Right kidney (tissue), 1 donor: ENCODE measurements around the gene NTRK3.

Experiments
- DNase-seq: peaks from one replicate; pipeline ENCODE4 v3.0.0-alpha.2; 2016

The NTRK3 gene

GRCh38 chr15:88258093-88258641, 1.6 kb upstream of the NTRK3 start:
- peak; percentile 49 for DNase-seq

DNA sequence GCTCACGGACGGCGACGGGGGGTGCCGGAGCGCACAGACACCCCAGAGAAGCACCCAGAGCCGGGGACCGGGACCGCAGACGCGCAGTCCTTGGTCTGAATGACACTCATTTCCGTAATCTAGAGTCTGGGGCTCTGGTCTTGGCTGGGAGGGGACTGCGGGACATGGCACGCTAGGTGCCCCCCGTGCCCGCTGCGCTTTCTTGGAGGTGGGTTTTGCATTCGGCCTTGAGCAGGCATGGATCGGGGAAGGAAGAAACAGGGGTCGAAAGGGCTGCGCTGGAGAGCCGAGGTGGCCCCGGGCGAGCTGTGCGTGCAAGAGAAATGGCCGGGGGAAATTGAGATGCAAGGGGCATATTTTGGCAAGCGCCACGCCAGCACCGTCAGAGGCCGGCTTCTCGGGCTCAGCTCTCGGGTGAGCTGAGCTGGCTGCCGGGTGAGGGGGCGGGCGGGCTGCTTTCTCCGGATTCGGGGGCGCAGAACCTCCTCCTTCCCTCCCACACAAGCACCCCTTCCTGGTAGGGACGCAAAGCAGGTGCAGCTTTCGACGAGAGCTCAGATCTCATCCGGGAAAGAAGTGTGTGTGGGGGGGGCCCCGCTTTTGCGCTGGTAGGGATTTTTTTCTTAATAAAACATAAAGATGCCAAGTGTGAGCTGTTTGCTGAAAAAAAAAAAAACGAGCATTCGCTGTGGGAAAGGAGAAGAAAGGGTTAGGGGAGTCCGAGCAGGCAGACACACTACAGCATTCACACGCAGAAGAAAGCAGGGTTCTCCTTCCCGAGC, 963 bp upstream of the NTRK3 start:
- DNase-seq, result peak; percentile 50

GRCh38 chr15:88255484-88256278, 858 bp downstream of the NTRK3 start:
- peak; percentile 75 for DNase-seq

DNA sequence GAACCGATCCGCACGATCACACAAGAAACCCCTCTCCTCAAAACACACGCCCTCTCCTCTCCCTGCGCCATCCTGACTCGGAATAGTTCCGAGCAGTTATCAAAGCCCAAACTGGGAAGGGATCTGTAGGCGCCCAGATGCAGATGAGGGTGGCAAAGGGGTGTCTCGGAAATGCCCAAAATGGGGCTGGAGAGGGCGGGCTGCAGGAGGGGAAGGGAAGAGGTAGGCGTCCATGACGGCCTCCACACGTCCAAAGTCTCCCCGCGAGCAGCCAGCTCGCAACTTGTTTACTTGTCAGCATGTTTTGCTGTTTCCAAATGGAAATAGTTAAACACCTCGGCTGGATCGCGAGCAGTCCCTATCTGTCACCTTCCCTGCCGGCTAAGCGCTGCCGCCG, 1.5 kb downstream of the NTRK3 start:
- DNase-seq, result no peak

DNA sequence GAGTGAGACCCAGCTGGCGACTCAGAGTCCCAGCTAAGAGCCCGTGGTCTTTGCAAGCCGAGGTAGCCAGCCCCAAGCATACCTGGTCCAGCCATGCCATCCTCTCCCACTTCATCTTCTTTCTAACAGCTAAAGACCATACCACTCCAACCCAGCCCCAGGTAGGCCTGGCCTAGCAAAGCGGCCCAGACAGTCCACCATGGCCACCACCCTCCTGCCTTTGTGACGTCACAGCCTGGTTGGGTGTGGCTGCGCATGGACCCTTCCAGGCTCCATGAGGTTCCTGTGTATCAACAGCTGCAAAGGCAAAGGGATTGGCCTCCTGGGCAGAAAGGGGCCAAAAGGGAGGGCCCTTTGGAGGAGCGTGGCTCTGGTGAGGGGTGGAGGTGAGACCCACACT, 4.1 kb downstream of the NTRK3 start:
- DNase-seq, result no peak

- DNase-seq, result no peak
Measured at GRCh38 chr15:88250826-88251225, 5.7 kb downstream of the NTRK3 start.

DNA sequence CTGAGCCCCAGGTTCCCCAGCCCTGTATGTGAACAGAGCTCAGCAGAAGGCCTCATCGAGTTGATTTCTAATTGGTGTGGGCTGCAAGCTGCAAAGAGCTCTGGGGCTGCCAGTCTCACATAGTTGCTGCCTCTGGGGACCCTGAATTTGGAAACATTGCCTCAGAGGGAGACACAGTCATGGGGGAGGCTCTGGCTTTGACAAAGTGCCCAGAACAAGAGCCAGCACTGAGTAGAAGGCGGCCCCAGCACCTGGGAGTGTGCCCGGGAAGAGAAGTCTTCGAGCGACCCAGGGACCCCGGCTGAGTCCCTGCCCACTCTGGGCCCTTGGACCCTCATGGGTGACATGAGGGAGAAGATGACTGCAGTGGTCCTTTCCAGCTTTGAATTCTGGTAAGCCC, 7.3 kb downstream of the NTRK3 start:
- no peak for DNase-seq

GRCh38 chr15:88247914-88248313, 8.6 kb downstream of the NTRK3 start:
- DNase-seq, result no peak

DNA sequence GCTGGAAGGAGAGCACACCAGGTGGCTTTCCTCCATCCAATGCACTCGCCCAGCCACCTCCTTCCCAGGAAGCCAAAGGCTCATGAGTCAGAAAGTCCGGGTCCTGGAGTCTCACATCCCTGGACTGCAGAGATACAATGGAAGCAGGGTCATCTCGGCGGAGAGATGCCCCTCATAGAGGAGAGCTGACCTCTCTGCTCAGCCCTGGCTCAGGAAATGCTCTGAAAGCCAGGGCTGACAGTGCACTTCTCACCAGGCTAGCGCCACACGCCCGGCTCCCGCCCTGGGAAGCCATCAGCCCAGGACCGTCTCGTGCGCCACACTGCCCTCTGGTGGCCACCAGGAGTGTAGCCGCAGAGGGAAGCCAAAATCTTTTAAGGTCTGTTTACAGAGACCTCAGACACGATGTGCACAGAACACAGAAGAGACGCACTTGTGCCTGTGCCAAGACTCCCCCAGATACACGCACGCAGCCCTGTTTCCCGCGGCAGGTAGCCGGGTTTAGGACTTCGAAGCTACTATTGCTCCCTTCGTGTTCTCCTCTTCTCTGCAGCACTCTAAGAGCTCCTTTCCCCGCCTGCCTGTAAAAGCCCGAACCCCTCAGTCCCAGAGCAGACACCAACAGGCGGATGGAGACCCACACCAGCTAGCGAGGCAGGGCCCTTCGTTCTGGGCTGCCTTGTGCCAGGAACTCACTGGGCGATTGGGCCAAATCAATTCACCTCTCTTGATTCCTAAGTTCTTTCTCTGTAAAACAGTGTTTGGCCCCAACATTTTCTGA, 9.7 kb downstream of the NTRK3 start:
- DNase-seq, result peak; percentile 72

- DNase-seq, result no peak
Measured at GRCh38 chr15:88246081-88246480, 10.5 kb downstream of the NTRK3 start.

DNA sequence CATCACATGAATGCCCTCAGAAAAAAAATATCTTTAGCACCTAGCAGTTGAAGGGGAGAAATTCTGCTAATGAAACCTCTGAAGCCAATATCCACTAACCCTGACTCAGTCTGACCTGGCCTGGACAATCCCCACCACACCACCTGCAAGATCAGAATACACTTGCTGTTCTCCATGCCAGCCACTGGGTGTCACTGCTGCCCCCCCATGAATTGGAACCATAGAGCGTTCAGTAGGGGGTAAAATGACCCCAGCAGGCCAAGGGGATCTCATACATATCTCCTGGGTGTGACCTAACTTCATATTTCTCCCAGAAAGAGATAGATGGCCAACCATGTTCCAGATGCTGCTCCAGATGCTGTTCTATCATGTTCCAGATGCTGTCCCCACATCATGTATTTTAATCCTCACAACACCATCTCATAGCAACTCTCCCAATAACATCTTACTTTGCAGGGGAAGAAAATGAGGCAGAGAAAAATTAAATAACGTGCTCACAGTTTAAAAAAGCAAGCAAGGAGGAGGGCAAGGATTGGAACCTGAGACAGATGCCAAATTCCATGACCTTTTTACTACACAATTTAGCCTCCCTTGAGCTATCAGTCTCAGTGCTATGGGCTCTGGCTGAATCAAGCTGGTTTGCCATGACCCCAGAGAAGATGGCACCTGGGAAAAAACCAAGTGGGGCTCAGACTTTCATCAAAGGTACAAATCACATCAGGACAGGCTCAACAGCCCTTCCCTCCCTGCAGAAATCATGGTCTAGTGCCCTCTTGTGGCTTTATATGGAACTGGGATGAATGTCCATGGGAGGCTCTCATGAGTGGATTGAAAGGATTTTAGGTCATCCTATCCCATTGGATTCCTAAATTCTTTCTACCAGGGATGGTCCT, 12.4 kb downstream of the NTRK3 start:
- DNase-seq, result no peak

DNA sequence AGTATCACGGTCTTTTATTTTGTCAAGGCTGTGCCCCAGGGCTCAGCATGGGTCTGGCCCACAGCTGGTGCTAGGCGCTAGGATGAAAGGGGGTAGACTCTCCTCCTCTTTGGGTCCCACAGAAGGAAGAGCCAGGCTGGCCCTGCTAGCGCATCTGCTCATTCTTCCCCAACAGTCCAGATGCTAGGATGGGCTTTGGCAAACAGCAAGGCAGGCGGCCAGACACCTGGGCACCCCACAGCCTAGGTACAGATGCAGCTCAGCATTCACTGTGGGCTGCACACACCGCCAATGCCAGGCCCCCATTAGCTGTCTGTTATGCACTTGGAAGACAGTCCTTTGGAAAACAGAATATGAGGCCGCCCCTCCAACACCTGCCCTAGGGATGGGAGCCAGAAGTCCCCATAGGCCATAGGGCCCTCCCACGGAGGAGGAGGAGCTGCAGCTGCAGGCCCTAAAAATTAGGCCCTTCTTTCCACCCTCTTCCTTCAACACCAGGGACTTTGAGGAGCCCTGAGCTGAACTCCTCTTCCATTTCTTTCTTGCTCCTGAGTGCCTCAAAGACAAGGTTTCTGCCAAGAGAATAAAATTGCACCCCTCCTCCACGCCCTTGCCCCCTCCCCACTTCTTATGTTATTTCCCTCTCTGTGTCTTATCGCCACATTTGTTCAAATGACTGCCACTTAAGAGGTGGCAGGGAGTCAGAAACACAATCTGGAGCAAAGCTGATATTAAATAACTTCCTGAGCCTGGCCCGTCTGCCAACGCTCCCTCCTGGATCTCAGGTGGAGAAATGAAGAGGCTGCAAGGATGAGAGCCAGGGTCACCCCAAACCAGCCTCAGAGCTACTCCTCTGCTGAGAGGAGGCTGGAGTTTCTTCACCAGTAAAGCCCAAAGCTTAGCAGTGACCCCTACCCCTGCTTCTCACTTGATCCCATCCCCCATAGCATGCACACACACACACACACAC, 13.7 kb downstream of the NTRK3 start:
- no peak for DNase-seq

DNA sequence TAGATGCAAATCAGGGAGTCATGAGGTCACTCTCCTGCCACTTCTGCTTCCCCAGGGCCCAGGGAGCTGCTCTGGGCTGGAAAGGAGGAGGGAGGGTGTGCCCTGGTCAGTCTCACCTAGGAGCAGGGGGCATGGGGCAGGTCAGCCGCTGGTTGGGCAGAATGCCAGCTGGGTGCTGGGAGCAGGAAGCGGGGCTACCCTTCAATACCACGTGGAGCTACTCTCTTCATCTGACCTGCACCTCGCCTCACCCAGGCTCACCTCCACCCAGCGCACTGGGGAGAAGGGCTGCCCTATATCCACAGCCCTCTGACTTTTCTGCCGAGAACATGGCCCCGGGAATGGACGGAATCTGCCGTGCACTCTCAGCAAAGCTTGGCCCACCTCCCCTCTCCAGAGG, 15.1 kb downstream of the NTRK3 start:
- DNase-seq, result no peak

GRCh38 chr15:88241060-88241459, 15.5 kb downstream of the NTRK3 start:
- DNase-seq, result no peak

GRCh38 chr15:88239594-88239993, 16.9 kb downstream of the NTRK3 start:
- DNase-seq, result no peak

DNA sequence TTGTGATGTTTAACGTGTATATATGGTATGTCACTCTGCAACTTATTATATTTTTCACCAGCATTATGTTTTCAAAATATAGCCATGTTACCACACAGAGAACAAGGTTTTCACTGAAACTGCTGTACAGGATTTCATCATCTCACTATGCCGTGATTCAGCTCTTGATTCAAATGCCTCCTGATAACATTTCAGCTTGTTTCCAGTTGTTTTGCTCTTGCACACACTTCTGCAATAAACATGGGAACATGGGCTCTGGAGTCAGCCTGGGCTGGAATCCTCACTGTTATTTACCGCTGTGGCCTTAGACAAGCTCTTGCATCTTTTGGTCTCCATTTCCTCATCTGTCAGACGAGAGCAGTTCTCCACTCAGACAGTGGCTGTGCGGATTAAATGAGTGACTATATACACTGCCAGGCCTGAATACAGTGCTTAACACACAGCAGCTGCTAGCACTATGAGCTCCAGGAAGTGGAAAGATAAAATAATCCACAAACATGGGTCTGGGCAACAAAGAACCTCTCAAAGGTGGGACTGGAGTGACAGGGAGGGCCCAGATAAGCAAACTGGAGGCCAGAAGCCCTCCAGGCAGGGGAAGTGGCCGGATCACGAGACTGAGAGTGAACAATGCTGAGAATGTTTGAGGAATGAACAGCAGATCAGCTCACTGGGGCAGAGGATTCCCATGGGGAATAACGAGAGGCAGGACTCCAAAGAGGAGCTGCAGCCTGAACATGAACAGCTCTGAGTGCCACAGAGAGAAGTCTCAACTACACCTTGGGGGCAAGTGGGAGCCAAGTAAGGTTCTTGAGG, 17.7 kb downstream of the NTRK3 start:
- no peak for DNase-seq

DNA sequence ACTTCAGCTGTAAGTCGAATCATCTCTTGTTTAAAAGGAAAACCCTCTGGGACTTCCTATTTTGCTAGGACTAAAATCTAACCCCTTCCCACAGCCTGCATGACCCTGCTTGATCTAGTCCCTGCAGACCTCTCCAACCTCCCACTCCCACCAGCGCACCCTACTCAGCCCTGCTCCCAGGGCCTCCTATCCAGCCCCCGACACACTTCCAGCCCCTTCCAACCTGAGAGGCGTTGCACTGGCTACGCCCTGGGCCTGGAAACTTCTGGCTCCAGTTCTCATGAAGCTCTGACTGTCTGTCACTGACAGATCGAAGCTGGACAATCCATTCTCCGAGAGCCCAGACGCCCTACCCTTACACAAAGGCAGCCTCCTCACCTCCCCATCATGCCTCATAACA, 21.8 kb downstream of the NTRK3 start:
- no peak for DNase-seq

DNA sequence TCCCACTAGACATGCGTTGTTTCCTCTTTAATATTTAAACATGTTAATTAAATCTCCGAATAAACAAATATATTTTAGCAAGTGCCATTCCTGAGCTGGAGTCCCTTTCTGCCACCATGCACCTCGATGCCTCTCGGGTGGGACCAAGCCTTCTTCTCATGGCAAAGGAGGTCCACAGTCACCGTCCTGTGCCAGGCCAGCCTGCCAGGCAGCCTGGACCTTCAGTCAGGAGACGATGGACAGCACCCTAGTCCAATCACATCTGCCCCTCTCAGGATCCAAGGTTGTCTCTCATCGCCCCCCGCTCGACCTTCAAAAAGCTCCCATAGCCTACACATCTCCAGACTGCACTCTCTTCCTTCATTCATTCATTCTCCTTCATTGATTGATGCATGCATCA, 22.6 kb downstream of the NTRK3 start:
- no peak for DNase-seq

GRCh38 chr15:88232771-88233201, 23.8 kb downstream of the NTRK3 start:
- DNase-seq, result peak; percentile 66
